ENCODE results near the gene TMEM238L. TPM values are rescaled to one million over a fixed set of nuclear protein-coding genes. Genes with fewer than 3 reads are reported as not detected.

TMEM238L gene
- total RNA-seq, 2 experiments from 2014 or later: not detected

DNA sequence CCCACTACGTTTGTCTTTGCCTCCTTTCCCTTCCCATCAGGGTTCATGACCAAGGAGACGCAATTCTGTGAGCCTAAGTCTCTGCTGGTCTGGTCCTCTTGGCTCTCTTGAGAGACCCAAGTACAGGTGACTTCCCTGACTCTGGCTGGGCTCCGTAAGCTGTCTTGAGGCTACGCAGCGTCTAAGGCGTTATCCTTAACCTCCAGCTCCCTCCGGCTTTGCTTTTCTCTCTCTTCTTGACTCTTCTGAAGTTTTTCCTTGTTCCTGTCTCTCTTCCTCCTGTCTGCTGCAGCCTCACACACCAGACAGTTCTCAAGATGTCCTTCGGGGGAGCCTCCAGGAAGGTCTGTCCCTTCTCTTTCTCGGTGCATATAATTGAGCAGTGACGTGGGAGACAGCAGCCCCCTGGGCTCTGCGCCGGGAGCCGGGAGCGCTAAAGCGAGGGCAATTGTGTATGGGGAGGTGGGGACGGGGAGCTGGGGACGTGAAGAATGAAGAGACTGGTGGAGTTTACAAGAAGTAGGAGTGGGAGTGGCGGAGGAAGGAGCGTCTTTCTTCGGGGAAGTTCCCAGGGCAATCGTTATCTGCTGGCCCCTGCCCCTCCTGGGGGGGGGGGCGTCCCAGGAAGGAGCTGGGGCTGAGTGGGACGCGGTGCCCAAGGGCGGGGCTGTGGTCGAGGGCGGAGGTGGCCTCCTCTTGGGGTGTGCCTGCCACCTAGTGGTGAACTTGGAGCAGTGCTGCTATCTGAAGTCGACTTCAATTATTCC lies 40.9 kb upstream of the TMEM238L start:
- ChIA-PET CTCF (interaction anchor here (0.6 to 1.4 kb wide), 7 partner anchors 9 to 216 kb away, joined by 3 to 10 read pairs (median 3); no protein-coding TSS in a partner anchor), POLR2A (interaction anchor here (0.9 to 1.4 kb wide), 3 partner anchors 149 to 1152 kb away, joined by 4 to 6 read pairs (median 5); partner anchors contain the start of gene ZNF18)
- H3K4me3 ChIP-seq (ENCODE audit: low read length): peak overlapping the region; percentile 50

DNA sequence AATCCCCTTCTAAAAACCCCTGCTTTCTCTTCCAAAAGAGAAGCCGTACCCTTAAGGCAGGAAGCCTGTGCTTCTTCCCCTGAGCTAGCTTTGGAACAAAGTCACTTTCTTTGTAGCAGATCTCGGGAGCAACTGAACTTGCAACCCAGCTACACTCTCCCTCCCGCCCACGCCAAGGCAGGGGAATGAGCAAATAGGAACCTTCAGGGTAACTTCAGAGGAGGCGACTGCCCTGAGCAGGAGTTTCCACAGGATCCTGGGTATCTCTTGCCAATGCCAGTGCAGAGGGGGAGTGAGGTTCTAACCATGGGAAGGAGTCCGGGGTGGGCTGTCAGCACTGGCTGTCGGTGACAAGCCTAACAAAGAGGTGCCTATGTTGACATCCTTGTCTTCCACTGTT lies 39.9 kb upstream of the TMEM238L start:
- Histone ChIP-seq H3K27ac (ENCODE audit: low read depth in 1 of 2, low read length in 2 of 2) (no peak overlapping the region), H3K36me3 (ENCODE audit: insufficient read depth, low read length) (no peaks in the 10 kb centered on the region), H3K4me3 (ENCODE audit: low read length) (no peak overlapping the region), H3K9me3 (ENCODE audit: control insufficient read depth in 1 of 2, insufficient read depth in 1 of 2, low read length in 2 of 2) (peaks cover 0 to 3% of the 10 kb centered on the region in 2 experiments), H3K4me1 (ENCODE audit: insufficient read depth, low read length) (peaks cover 7% of the 10 kb centered on the region), H3K27me3 (ENCODE audit: control insufficient read depth in 1 of 2, insufficient read depth in 2 of 2, low read length in 2 of 2) (peaks cover 0 to 4% of the 10 kb centered on the region in 2 experiments)
- TF ChIP-seq, protein P1, sequence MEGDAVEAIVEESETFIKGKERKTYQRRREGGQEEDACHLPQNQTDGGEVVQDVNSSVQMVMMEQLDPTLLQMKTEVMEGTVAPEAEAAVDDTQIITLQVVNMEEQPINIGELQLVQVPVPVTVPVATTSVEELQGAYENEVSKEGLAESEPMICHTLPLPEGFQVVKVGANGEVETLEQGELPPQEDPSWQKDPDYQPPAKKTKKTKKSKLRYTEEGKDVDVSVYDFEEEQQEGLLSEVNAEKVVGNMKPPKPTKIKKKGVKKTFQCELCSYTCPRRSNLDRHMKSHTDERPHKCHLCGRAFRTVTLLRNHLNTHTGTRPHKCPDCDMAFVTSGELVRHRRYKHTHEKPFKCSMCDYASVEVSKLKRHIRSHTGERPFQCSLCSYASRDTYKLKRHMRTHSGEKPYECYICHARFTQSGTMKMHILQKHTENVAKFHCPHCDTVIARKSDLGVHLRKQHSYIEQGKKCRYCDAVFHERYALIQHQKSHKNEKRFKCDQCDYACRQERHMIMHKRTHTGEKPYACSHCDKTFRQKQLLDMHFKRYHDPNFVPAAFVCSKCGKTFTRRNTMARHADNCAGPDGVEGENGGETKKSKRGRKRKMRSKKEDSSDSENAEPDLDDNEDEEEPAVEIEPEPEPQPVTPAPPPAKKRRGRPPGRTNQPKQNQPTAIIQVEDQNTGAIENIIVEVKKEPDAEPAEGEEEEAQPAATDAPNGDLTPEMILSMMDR (IDR thresholded peaks at IDR 0.05): no peak
- intact Hi-C loops (cut with DNase I, micrococcal nuclease): no loop called here
- Mint-ChIP-seq H3K4me1 (ENCODE audit: low read depth) (peaks cover 10% of the 10 kb centered on the region), H3K27ac (no peak overlapping the region), H3K27me3 (no peaks in the 10 kb centered on the region), H3K9me3 (no peaks in the 10 kb centered on the region), H3K4me3 (peak overlapping the region; percentile 34), H3K36me3 (ENCODE audit: low read depth) (no peaks in the 10 kb centered on the region)
- ATAC-seq (ENCODE audit: poor library complexity): no peak
- CTCF ChIA-PET: no interaction called here
- POLR2A ChIA-PET: no interaction called here
- DNase-seq: no peak

More for the DNA sequence above, 40.9 kb upstream of the TMEM238L start:
- peaks cover 0 to 3% of the 10 kb centered on the region in 2 experiments for H3K9me3 ChIP-seq (ENCODE audit: control insufficient read depth in 1 of 2, insufficient read depth in 1 of 2, low read length in 2 of 2)
- Mint-ChIP-seq H3K4me1 (ENCODE audit: low read depth) (peaks cover 10% of the 10 kb centered on the region), H3K27ac (no peak overlapping the region), H3K9me3 (no peaks in the 10 kb centered on the region), H3K4me3 (peak overlapping the region; percentile 70), H3K27me3 (no peaks in the 10 kb centered on the region), H3K36me3 (ENCODE audit: low read depth) (no peaks in the 10 kb centered on the region)
- peaks cover 7% of the 10 kb centered on the region for H3K4me1 ChIP-seq (ENCODE audit: insufficient read depth, low read length)
- DNase-seq (peak; percentile 50 to 84 (median 64)), ATAC-seq (ENCODE audit: poor library complexity) (peak; percentile 96)
- H3K27me3 ChIP-seq (ENCODE audit: control insufficient read depth in 1 of 2, insufficient read depth in 2 of 2, low read length in 2 of 2): peaks cover 0 to 4% of the 10 kb centered on the region in 2 experiments
- H3K27ac ChIP-seq (ENCODE audit: low read depth in 1 of 2, low read length in 2 of 2): no peak overlapping the region
- intact Hi-C loops (cut with DNase I, micrococcal nuclease): loop anchor here (1.0 kb wide), 2 partner anchors 108 to 199 kb away; no protein-coding TSS in a partner anchor
- TF ChIP-seq, protein P1 (IDR thresholded peaks at IDR 0.05): peak; percentile 97
- no peaks in the 10 kb centered on the region for H3K36me3 ChIP-seq (ENCODE audit: insufficient read depth, low read length)

DNA sequence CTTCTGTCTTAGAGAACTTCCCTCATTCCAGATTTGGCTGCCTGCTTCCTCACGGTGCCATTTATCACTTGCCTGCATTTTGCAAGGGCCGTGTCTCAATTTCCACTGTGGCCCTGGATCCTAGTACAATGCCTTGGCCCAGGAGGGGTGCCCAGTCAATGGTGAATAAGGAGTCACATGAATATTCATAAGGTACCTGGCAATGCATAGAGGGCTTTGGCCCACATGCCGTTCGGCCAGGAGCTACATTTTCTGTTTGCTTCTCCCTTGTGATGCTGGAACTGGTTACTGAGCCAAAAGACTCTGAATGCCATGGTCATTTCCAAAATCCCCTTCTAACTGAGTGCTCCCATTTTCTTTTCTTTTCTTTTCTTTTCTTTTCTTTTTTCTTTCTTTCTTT lies 38.8 kb upstream of the TMEM238L start:
- Histone ChIP-seq H3K36me3 (ENCODE audit: insufficient read depth, low read length) (no peaks in the 10 kb centered on the region), H3K4me3 (ENCODE audit: low read length) (no peak overlapping the region), H3K9me3 (ENCODE audit: control insufficient read depth in 1 of 2, insufficient read depth in 1 of 2, low read length in 2 of 2) (peaks cover 0 to 3% of the 10 kb centered on the region in 2 experiments), H3K27ac (ENCODE audit: low read depth in 1 of 2, low read length in 2 of 2) (no peak overlapping the region), H3K27me3 (ENCODE audit: control insufficient read depth in 1 of 2, insufficient read depth in 2 of 2, low read length in 2 of 2) (peaks cover 0 to 4% of the 10 kb centered on the region in 2 experiments), H3K4me1 (ENCODE audit: insufficient read depth, low read length) (peaks cover 7% of the 10 kb centered on the region)
- Mint-ChIP-seq H3K4me1 (ENCODE audit: low read depth) (peaks cover 10% of the 10 kb centered on the region), H3K27ac (no peak overlapping the region), H3K36me3 (ENCODE audit: low read depth) (no peaks in the 10 kb centered on the region), H3K4me3 (no peak overlapping the region), H3K27me3 (no peaks in the 10 kb centered on the region), H3K9me3 (no peaks in the 10 kb centered on the region)
- ChIA-PET CTCF (interaction anchor here (0.7 kb wide), 1 partner anchor 137 kb away, joined by 3 read pairs; no protein-coding TSS in a partner anchor), POLR2A (no interaction called here)
- DNase-seq: no peak
- no peak for ATAC-seq (ENCODE audit: poor library complexity)
- intact Hi-C loops (cut with DNase I, micrococcal nuclease): no loop called here
- TF ChIP-seq, protein P1 (IDR thresholded peaks at IDR 0.05): no peak
